IMR-90 (cell line): ENCODE data around the gene SF3B3. TPM values are rescaled to one million over a fixed set of nuclear protein-coding genes. Genes with fewer than 3 reads are reported as not detected.

Experiments used
- ATAC-seq: fragments of 200-7000 bp; cut with Tn5 transposase; 2 replicates; pipeline ENCODE4 v1.9.1; 2020; ENCODE audit warnings: low read depth, mild to moderate bottlenecking, moderate library complexity
- BruUV-seq: library from RNA; stranded (reverse); fragments of 400-500 nt; replicated peaks from 2 replicates; lab custom pipeline; 2021; lab: Mats Ljungman, UMichigan
- CTCF ChIA-PET: fragments of 300-600 bp; formaldehyde crosslinking; extraction: SDS; loops from one replicate; lab custom pipeline; 2021; ENCODE audit warnings: antibody characterized with exemption; lab: Yijun Ruan, JAX
- POLR2A ChIA-PET: fragments of 300-600 bp; sonication (Branson Sonifier 250); formaldehyde crosslinking; loops from one replicate; lab custom pipeline; 2022; ENCODE audit warnings: antibody characterized with exemption; ENCODE audit not compliant: unreplicated experiment; lab: Charles Lee
- DNase-seq: peaks from one replicate; pipeline ENCODE4 v3.0.0; 2013
- H2AFZ ChIP-seq: replicated peaks from 2 replicates; pipeline ENCODE3; 2013; ENCODE audit warnings: low read length, mild to moderate bottlenecking; ENCODE audit not compliant: poor library complexity
- H2AK5ac ChIP-seq: 2 replicates; pipeline ENCODE4 v1.6.1; 2013; ENCODE audit warnings: low read depth, low read length, inconsistent platforms
- H2AK9ac ChIP-seq: replicated peaks from 2 replicates; pipeline ENCODE3; 2013; ENCODE audit warnings: mild to moderate bottlenecking, low read depth, low read length, moderate library complexity; ENCODE audit not compliant: poor library complexity
- H2BK120ac ChIP-seq: 2 replicates; pipeline ENCODE4 v1.6.1; 2013; ENCODE audit warnings: low read depth, low read length, inconsistent platforms
- H2BK15ac ChIP-seq: 3 replicates; pipeline ENCODE4 v1.6.1; 2013; ENCODE audit warnings: low read depth, low read length, inconsistent platforms
- H2BK20ac ChIP-seq: 2 replicates; pipeline ENCODE4 v1.6.1; 2013; ENCODE audit warnings: low read depth, mild to moderate bottlenecking, inconsistent platforms, low read length, moderate library complexity
- H2BK5ac ChIP-seq: 2 replicates; pipeline ENCODE4 v1.6.1; 2013; ENCODE audit warnings: mild to moderate bottlenecking, low read depth, low read length, inconsistent platforms; ENCODE audit not compliant: poor library complexity, severe bottlenecking
- H3K14ac ChIP-seq: replicated peaks from 2 replicates; pipeline ENCODE4 v1.6.1; 2013; ENCODE audit warnings: low read depth, low read length, inconsistent platforms
- H3K18ac ChIP-seq: 2 replicates; pipeline ENCODE4 v1.6.1; 2013; ENCODE audit warnings: low read depth, low read length, control low read depth
- H3K23ac ChIP-seq: 2 replicates; pipeline ENCODE4 v1.6.1; 2013; ENCODE audit warnings: low read depth, low read length, inconsistent platforms
- H3K27ac ChIP-seq: 2 replicates; pipeline ENCODE4 v1.5.1; 2013; ENCODE audit warnings: mild to moderate bottlenecking, control low read depth, low read length; ENCODE audit not compliant: insufficient read depth
- H3K27me3 ChIP-seq: 2 replicates; pipeline ENCODE4 v1.6.1; 2013; ENCODE audit warnings: low read length; ENCODE audit not compliant: control insufficient read depth, insufficient read depth
- H3K36me3 ChIP-seq: 2 replicates; pipeline ENCODE4 v1.6.1; 2013; ENCODE audit warnings: low read length, mixed read lengths; ENCODE audit not compliant: control insufficient read depth, insufficient read depth
- H3K4ac ChIP-seq: 2 replicates; pipeline ENCODE4 v1.6.1; 2013; ENCODE audit warnings: low read depth, low read length, inconsistent platforms
- H3K4me1 ChIP-seq: 2 replicates; pipeline ENCODE4 v1.6.1; 2013; ENCODE audit warnings: low read length, mixed read lengths; ENCODE audit not compliant: control insufficient read depth, insufficient read depth
- H3K4me2 ChIP-seq: 2 replicates; pipeline ENCODE4 v1.6.1; 2013; ENCODE audit warnings: low read depth, mild to moderate bottlenecking, control low read depth, low read length, moderate library complexity
- H3K4me3 ChIP-seq: 2 replicates; pipeline ENCODE4 v1.5.1; 2013; ENCODE audit warnings: low read depth, mild to moderate bottlenecking, control low read depth, low read length, moderate library complexity; ENCODE audit not compliant: insufficient read depth
- H3K56ac ChIP-seq: 2 replicates; pipeline ENCODE4 v1.6.1; 2013; ENCODE audit warnings: low read length, inconsistent platforms; ENCODE audit not compliant: insufficient read depth; ENCODE audit errors: extremely low read depth
- H3K79me1 ChIP-seq, 2 experiments: 2 replicates each; pipeline ENCODE4 v1.6.1; 2013; ENCODE audit warnings: low read length in 2 of 2, inconsistent platforms in 1 of 2, low read depth in 1 of 2
- H3K9ac ChIP-seq: 2 replicates; pipeline ENCODE4 v1.6.1; 2013; ENCODE audit warnings: low read depth, low read length, control low read depth
- H3K9me1 ChIP-seq: 2 replicates; pipeline ENCODE4 v1.6.1; 2013; ENCODE audit warnings: low read length, inconsistent platforms; ENCODE audit not compliant: insufficient read depth
- H3K9me3 ChIP-seq: 2 replicates; pipeline ENCODE4 v1.6.1; 2013; ENCODE audit warnings: low read length; ENCODE audit not compliant: control insufficient read depth, insufficient read depth
- H4K20me1 ChIP-seq: 2 replicates; pipeline ENCODE4 v1.6.1; 2013; ENCODE audit warnings: low read length, inconsistent platforms; ENCODE audit not compliant: insufficient read depth
- H4K5ac ChIP-seq: 2 replicates; pipeline ENCODE4 v1.6.1; 2013; ENCODE audit warnings: mild to moderate bottlenecking, low read depth, low read length, control low read depth
- H4K8ac ChIP-seq, 2 experiments: 2 replicates each; pipeline ENCODE4 v1.6.1; 2013; ENCODE audit warnings: low read depth in 2 of 2, low read length in 2 of 2, control low read depth in 1 of 2, inconsistent platforms in 1 of 2
- H4K91ac ChIP-seq: 2 replicates; pipeline ENCODE4 v1.6.1; 2013; ENCODE audit warnings: low read depth, low read length, inconsistent platforms; ENCODE audit not compliant: insufficient read depth
- BHLHE40 ChIP-seq: fragments of 150-350 bp; IDR thresholded peaks from 2 replicates; pipeline ENCODE4 v1.6.1; 2016; ENCODE audit warnings: mild to moderate bottlenecking, low read depth, low read length
- CEBPB ChIP-seq: IDR thresholded peaks from 2 replicates; pipeline ENCODE4 v1.6.1; 2012; ENCODE audit warnings: low read depth, low read length, improper control_type of control experiment
- CHD1 ChIP-seq: IDR thresholded peaks from 2 replicates; pipeline ENCODE4 v1.6.1; 2012; ENCODE audit warnings: low read depth, low read length, improper control_type of control experiment
- CTCF ChIP-seq: conservative IDR thresholded peaks from 2 replicates; pipeline ENCODE4 v1.5.1; 2012; ENCODE audit warnings: mild to moderate bottlenecking, low read depth, low read length, improper control_type of control experiment
- ELK1 ChIP-seq: fragments of 150-350 bp; IDR thresholded peaks from 2 replicates; pipeline ENCODE4 v1.6.1; 2016; ENCODE audit warnings: low read depth, mild to moderate bottlenecking, low read length, moderate library complexity, borderline replicate concordance
- FOS ChIP-seq: fragments of 150-350 bp; IDR thresholded peaks from 2 replicates; pipeline ENCODE4 v1.6.1; 2016; ENCODE audit warnings: low read depth, low read length
- MAFK ChIP-seq: IDR thresholded peaks from 2 replicates; pipeline ENCODE4 v1.6.1; 2012; ENCODE audit warnings: low read depth, low read length, improper control_type of control experiment
- MAZ ChIP-seq: IDR thresholded peaks from 2 replicates; pipeline ENCODE4 v1.6.1; 2012; ENCODE audit warnings: low read depth, mild to moderate bottlenecking, low read length, improper control_type of control experiment, moderate library complexity, borderline replicate concordance
- MXI1 ChIP-seq: IDR thresholded peaks from 2 replicates; pipeline ENCODE4 v1.6.1; 2012; ENCODE audit warnings: low read depth, mild to moderate bottlenecking, low read length, moderate library complexity, borderline replicate concordance
- NFE2L2 ChIP-seq: fragments of 150-350 bp; IDR thresholded peaks from 2 replicates; pipeline ENCODE4 v1.6.1; 2016; ENCODE audit warnings: low read depth, mild to moderate bottlenecking, low read length
- POLR2A ChIP-seq: IDR thresholded peaks from 2 replicates; pipeline ENCODE4 v1.6.1; 2012; ENCODE audit warnings: mild to moderate bottlenecking, low read depth, low read length
- RAD21 ChIP-seq: IDR thresholded peaks from 2 replicates; pipeline ENCODE4 v1.6.1; 2012; ENCODE audit warnings: low read length, improper control_type of control experiment
- RCOR1 ChIP-seq: IDR thresholded peaks from 2 replicates; pipeline ENCODE4 v1.6.1; 2012; ENCODE audit warnings: mild to moderate bottlenecking, low read length, improper control_type of control experiment; ENCODE audit not compliant: insufficient replicate concordance
- RFX5 ChIP-seq: IDR thresholded peaks from 2 replicates; pipeline ENCODE4 v1.8.0; 2012; ENCODE audit warnings: low read depth, mild to moderate bottlenecking, low read length, moderate library complexity
- SMC3 ChIP-seq: fragments of 150-350 bp; IDR thresholded peaks from 2 replicates; pipeline ENCODE4 v1.6.1; 2016; ENCODE audit warnings: low read depth, mild to moderate bottlenecking, antibody characterized with exemption, low read length, moderate library complexity
- USF2 ChIP-seq: fragments of 150-350 bp; IDR thresholded peaks from 2 replicates; pipeline ENCODE4 v1.6.1; 2017; ENCODE audit warnings: mild to moderate bottlenecking, antibody characterized with exemption, low read length, low read depth
- WGBS, 2 experiments: methylation state at CpG; one replicate each; pipeline versions ENCODE4 v1.1.5 to v1.1.7; 2013; ENCODE audit warnings: missing lambda C conversion rate in 2 of 2; ENCODE audit not compliant: insufficient read length in 1 of 2; ENCODE audit errors: extremely low coverage in 2 of 2; 5-methylcytosine and 5-hydroxymethylcytosine counted together
- dilution Hi-C: fragments of 300-500 bp; cut with HindIII; formaldehyde crosslinking; loops from one replicate; pipeline ENCODE4 v1.14.3; 2018; ENCODE audit warnings: low sequenced_read_pairs; ENCODE audit not compliant: unreplicated experiment
- in situ Hi-C: fragments of 300-500 bp; cut with MboI; formaldehyde crosslinking; loops from 3 replicates; pipeline ENCODE4 v1.14.3; 2019; ENCODE audit warnings: low sequenced_read_pairs, inconsistent platforms, mixed read lengths
- intact Hi-C: fragments of 100-400 bp; cut with micrococcal nuclease; formaldehyde crosslinking; loops from 2 replicates; pipeline ENCODE4 v1.10.0; 2022
- polyA plus RNA-seq, 3 experiments: library from polyadenylated mRNA; depleted of rRNA; stranded (reverse); fragments of >200 nt; gene quantifications; 2 replicates each; pipeline ENCODE4 v1.2.3, GENCODE V29; 2012; ENCODE audit warnings: low replicate concordance in 1 of 3
- total RNA-seq: library from RNA; depleted of rRNA; stranded (reverse); fragments of >200 nt; gene quantifications from 2 replicates; pipeline ENCODE4 v1.2.3, GENCODE V29; 2012

SF3B3 gene
- total and polyA plus RNA-seq, 2 of the 4 experiments (the other 2 are of a cell fraction) = 97.9 to 134 TPM

- Histone ChIP-seq H3K9ac (no peak overlapping the region), H2AK9ac (no peak overlapping the region), H3K36me3 (no peaks in the 10 kb centered on the region), H3K4ac (no peak overlapping the region), H3K14ac (no peak overlapping the region), H3K9me3 (no peaks in the 10 kb centered on the region), H2BK5ac (no peak overlapping the region), H3K27me3 (peaks cover 8% of the 10 kb centered on the region), H3K4me3 (no peak overlapping the region), H4K20me1 (no peaks in the 10 kb centered on the region), H4K5ac (no peak overlapping the region), H2AFZ (no peak overlapping the region), H3K9me1 (no peaks in the 10 kb centered on the region), H2BK20ac (no peak overlapping the region), H3K56ac (no peak overlapping the region), H3K23ac (no peak overlapping the region), H3K4me1 (no peaks in the 10 kb centered on the region), H3K27ac (no peak overlapping the region), H2BK15ac (no peak overlapping the region), H4K8ac (no peak overlapping the region), H3K79me1 (no peaks in the 10 kb centered on the region), H4K91ac (no peak overlapping the region), H2BK120ac (no peak overlapping the region), H2AK5ac (no peak overlapping the region), H3K18ac (no peak overlapping the region), H3K4me2 (no peak overlapping the region)
- no CpG with 5 or more reads among the region's 4 CpGs for WGBS, 2 experiments
- ATAC-seq = no peak
- dilution Hi-C loops (no loop called here), in situ Hi-C loops (no loop called here), intact Hi-C loops (no loop called here)
- CTCF ChIA-PET = no interaction called here
- DNase-seq = no peak
- no TSS peak for BruUV-seq
- TF ChIP-seq RFX5 (no peak), SMC3 (no peak), CHD1 (no peak), FOS (no peak), MAZ (no peak), NFE2L2 (no peak), USF2 (no peak), MXI1 (no peak), CTCF (no peak), MAFK (no peak), RCOR1 (no peak), RAD21 (no peak), CEBPB (no peak), ELK1 (no peak), BHLHE40 (no peak), POLR2A (no peak)
- POLR2A ChIA-PET = no interaction called here
Observed at GRCh38 chr16:70611785-70612303, 88.2 kb downstream of the SF3B3 start.
